ENCODE measurements around the gene NUP62CL. TPM values are rescaled to one million over a fixed set of nuclear protein-coding genes. Genes with fewer than 3 reads are reported as not detected.

Gene NUP62CL
- total and polyA plus RNA-seq, 4 donors, result 2.5 to 13.6 (median 4.7) TPM

GRCh38 chrX:107102980-107103379 lies 103.3 kb downstream of the NUP62CL start:
- TF ChIP-seq CTCF (IDR thresholded peaks at IDR 0.05; ENCODE audit: control extremely low read depth, extremely low read depth), result no peak
- ATAC-seq (ENCODE audit: insufficient read depth, low FRiP score) (no peak), DNase-seq (peak in 1 of 3 donors; percentile 9)
- Histone ChIP-seq H3K36me3 (ENCODE audit: control insufficient read depth in 4 of 4, insufficient read depth in 4 of 4, low read length in 4 of 4) (peaks cover 0 to 5% (median 0%) of the 10 kb centered on the region in 4 donors), H3K27me3 (ENCODE audit: control insufficient read depth in 3 of 3, insufficient read depth in 3 of 3, low read length in 2 of 3) (peaks cover 4 to 34% (median 7%) of the 10 kb centered on the region in 3 donors), H3K4me3 (no peak overlapping the region), H3K9ac (ENCODE audit: insufficient read depth in 1 of 2, low read length in 2 of 2) (no peak overlapping the region), H3K27ac (ENCODE audit: low read depth in 1 of 2, low read length in 1 of 2) (no peak overlapping the region), H3K4me1 (ENCODE audit: control insufficient read depth in 5 of 5, insufficient read depth in 5 of 5, low read length in 5 of 5) (no peaks in the 10 kb centered on the region), H3K9me3 (ENCODE audit: control insufficient read depth in 4 of 4, insufficient read depth in 3 of 4, low read length in 3 of 4) (no peaks in the 10 kb centered on the region)
- WGBS, 2 donors, result 9 to 42% methylated on average over 1 of the region's 1 CpG

- Histone ChIP-seq H3K9me3 (ENCODE audit: control insufficient read depth in 4 of 4, insufficient read depth in 3 of 4, low read length in 3 of 4) (peaks cover 0 to 5% (median 1%) of the 10 kb centered on the region in 4 donors), H3K27me3 (ENCODE audit: control insufficient read depth in 3 of 3, insufficient read depth in 3 of 3, low read length in 2 of 3) (peaks cover 0 to 2% (median 2%) of the 10 kb centered on the region in 3 donors), H3K36me3 (ENCODE audit: control insufficient read depth in 4 of 4, insufficient read depth in 4 of 4, low read length in 4 of 4) (no peaks in the 10 kb centered on the region), H3K9ac (ENCODE audit: insufficient read depth in 1 of 2, low read length in 2 of 2) (no peak overlapping the region), H3K4me1 (ENCODE audit: control insufficient read depth in 5 of 5, insufficient read depth in 5 of 5, low read length in 5 of 5) (no peaks in the 10 kb centered on the region), H3K4me3 (no peak overlapping the region), H3K27ac (ENCODE audit: low read depth in 1 of 2, low read length in 1 of 2) (no peak overlapping the region)
- 91 to 99% methylated on average over 6 of the region's 6 CpGs for WGBS, 2 donors
- no peak for TF ChIP-seq CTCF (IDR thresholded peaks at IDR 0.05; ENCODE audit: control extremely low read depth, extremely low read depth)
- DNase-seq (no peak), ATAC-seq (ENCODE audit: insufficient read depth, low FRiP score) (no peak)
Measured at GRCh38 chrX:107076158-107076557, 130.1 kb downstream of the NUP62CL start.

Small RNAs within 50 kb of the gene (small RNA-seq; reads per million reads assigned to genes)
- not detected for gene RF00019 (ENCODE audit: low replicate concordance)

Other genes starting within 250 kb of the NUP62CL start
- gene MORC4, start 206.2 kb downstream of the NUP62CL start, total RNA-seq, result 10 to 100 TPM; 12.4 to 25.3 TPM
- 10 to 100 TPM in 1 of 2 donors, 1 to 10 TPM in 1; 4.5 to 10.9 TPM for gene MORC4, start 206.2 kb downstream of the NUP62CL start, polyA plus RNA-seq
- 10 to 100 TPM; 13.5 to 30.6 TPM for gene RBM41, start 87.6 kb downstream of the NUP62CL start, total RNA-seq
- 1 to 10 TPM; 3.8 to 4.9 TPM for gene RBM41, start 87.6 kb downstream of the NUP62CL start, polyA plus RNA-seq
- 1 to 10 TPM; 3.3 to 4.9 TPM for gene DNAAF6, start 178 bp upstream of the NUP62CL start, total RNA-seq
- 1 to 10 TPM; 1.7 to 2.7 TPM for gene DNAAF6, start 178 bp upstream of the NUP62CL start, polyA plus RNA-seq
- 1 to 10 TPM in 1 of 2 donors, under 1 TPM in 1; 0.15 to 3.2 TPM for gene FRMPD3, start 243.2 kb upstream of the NUP62CL start, total RNA-seq
- under 1 TPM; 0.06 to 0.20 TPM for gene FRMPD3, start 243.2 kb upstream of the NUP62CL start, polyA plus RNA-seq